ENCODE measurements around the gene TAF1D.
"Not testable (repeated sequence)": the region's sequence is repeated elsewhere in the genome, so short reads cannot be mapped to it uniquely, and the experiment has no call there.

The TAF1D gene

GRCh38 chr11:93767018-93767417 is 25.7 kb upstream of the TAF1D start:
- DNase-seq: no peak
- no peak for TF ChIP-seq CTCF (IDR thresholded peaks at IDR 0.05)
- Histone ChIP-seq H3K36me3 (peaks cover 11 to 28% (median 18%) of the 10 kb centered on the region in 3 donors), H3K27ac (no peak overlapping the region), H3K27me3 (no peaks in the 10 kb centered on the region), H3K4me1 (no peaks in the 10 kb centered on the region), H3K4me3 (no peak overlapping the region), H3K9me3 (no peaks in the 10 kb centered on the region)
- intact Hi-C loops (cut with DNase I; ENCODE audit: low total_unique reads): no loop called here

GRCh38 chr11:93766504-93766903 is 25.2 kb upstream of the TAF1D start:
- TF ChIP-seq CTCF (IDR thresholded peaks at IDR 0.05): no peak
- no peaks in the 10 kb centered on the region for H3K9me3 ChIP-seq
- H3K36me3 ChIP-seq: peaks cover 16 to 33% (median 22%) of the 10 kb centered on the region in 3 donors
- no peak overlapping the region for H3K4me3 ChIP-seq
- DNase-seq: no peak
- H3K4me1 ChIP-seq: no peaks in the 10 kb centered on the region
- intact Hi-C loops (cut with DNase I; ENCODE audit: low total_unique reads): no loop called here
- no peaks in the 10 kb centered on the region for H3K27me3 ChIP-seq
- H3K27ac ChIP-seq: no peak overlapping the region

GRCh38 chr11:93765551-93765950 is 24.3 kb upstream of the TAF1D start:
- no peak for TF ChIP-seq CTCF (IDR thresholded peaks at IDR 0.05)
- Histone ChIP-seq H3K4me1 (no peaks in the 10 kb centered on the region), H3K27me3 (no peaks in the 10 kb centered on the region), H3K36me3 (peaks cover 26 to 43% (median 30%) of the 10 kb centered on the region in 3 donors), H3K9me3 (no peaks in the 10 kb centered on the region), H3K4me3 (no peak overlapping the region), H3K27ac (no peak overlapping the region)
- DNase-seq: no peak
- intact Hi-C loops (cut with DNase I; ENCODE audit: low total_unique reads): no loop called here

GRCh38 chr11:93761910-93762309 is 20.6 kb upstream of the TAF1D start:
- H3K36me3 ChIP-seq: peaks cover 61 to 79% (median 66%) of the 10 kb centered on the region in 3 donors
- no peaks in the 10 kb centered on the region for H3K4me1 ChIP-seq
- H3K27ac ChIP-seq: no peak overlapping the region
- intact Hi-C loops (cut with DNase I; ENCODE audit: low total_unique reads): no loop called here
- H3K9me3 ChIP-seq: no peaks in the 10 kb centered on the region
- no peak for DNase-seq
- H3K27me3 ChIP-seq: no peaks in the 10 kb centered on the region
- no peak overlapping the region for H3K4me3 ChIP-seq
- no peak for TF ChIP-seq CTCF (IDR thresholded peaks at IDR 0.05)

- H3K36me3 ChIP-seq: peaks cover 78 to 92% (median 90%) of the 10 kb centered on the region in 3 donors
- DNase-seq; H3K27ac ChIP-seq; intact Hi-C loops (cut with DNase I; ENCODE audit: low total_unique reads); H3K4me3 ChIP-seq; H3K27me3 ChIP-seq; H3K9me3 ChIP-seq; H3K4me1 ChIP-seq: not testable (repeated sequence)
These were observed 17.8 kb upstream of the TAF1D start for GRCh38 chr11:93759123-93759522.

- no peaks in the 10 kb centered on the region for H3K9me3 ChIP-seq
- peaks cover 84 to 91% (median 90%) of the 10 kb centered on the region in 3 donors for H3K36me3 ChIP-seq
- no peak overlapping the region for H3K27ac ChIP-seq
- no peak overlapping the region for H3K4me3 ChIP-seq
- intact Hi-C loops (cut with DNase I; ENCODE audit: low total_unique reads): no loop called here
- no peak for DNase-seq
- no peaks in the 10 kb centered on the region for H3K4me1 ChIP-seq
- TF ChIP-seq CTCF (IDR thresholded peaks at IDR 0.05): no peak
- no peaks in the 10 kb centered on the region for H3K27me3 ChIP-seq
These were observed 16.9 kb upstream of the TAF1D start for GRCh38 chr11:93757924-93758865.
